ENCODE measurements around the gene RNFT2.
"Not testable (repeated sequence)": the region's sequence is repeated elsewhere in the genome, so short reads cannot be mapped to it uniquely, and the experiment has no call there.

RNFT2 gene

DNA sequence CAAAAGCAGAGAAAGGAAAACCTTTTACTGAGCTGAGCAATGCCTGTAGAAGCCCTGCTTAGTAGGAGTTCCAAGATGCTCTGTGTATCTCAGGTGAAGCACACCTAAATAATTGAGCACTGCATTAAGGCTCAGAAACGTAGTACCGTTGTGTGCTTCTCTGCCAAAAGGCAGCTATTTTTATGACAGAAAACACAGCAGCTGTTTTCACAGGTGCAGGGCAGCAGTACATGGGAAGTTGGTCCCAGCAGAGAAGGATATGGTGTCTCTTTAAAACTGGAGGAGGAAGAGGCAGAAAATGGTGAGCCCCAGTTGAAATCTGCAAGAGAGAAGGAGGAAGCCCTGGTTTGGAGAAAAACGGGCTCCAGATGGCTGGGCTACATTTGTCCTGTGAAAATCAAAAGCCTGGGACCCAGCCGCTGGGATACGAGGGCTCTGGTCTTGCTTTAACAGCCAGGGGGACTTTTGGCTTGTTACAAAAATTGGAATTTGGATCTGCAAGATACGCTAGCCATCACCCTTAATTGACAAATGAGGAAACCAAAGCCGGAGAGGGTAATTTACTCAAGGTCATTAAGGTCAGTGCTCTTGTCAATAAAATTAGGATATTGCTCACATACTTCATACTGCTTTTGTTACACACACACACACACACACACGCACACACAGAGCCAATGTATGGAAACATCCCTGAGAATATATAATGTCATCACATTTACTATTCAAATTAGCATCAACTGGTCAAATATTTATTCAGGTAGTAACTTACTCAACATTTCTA, 27.6 kb upstream of the RNFT2 start:
- no peak for DNase-seq

GRCh38 chr12:116712458-116713303, 25.4 kb upstream of the RNFT2 start:
- DNase-seq: no peak

DNA sequence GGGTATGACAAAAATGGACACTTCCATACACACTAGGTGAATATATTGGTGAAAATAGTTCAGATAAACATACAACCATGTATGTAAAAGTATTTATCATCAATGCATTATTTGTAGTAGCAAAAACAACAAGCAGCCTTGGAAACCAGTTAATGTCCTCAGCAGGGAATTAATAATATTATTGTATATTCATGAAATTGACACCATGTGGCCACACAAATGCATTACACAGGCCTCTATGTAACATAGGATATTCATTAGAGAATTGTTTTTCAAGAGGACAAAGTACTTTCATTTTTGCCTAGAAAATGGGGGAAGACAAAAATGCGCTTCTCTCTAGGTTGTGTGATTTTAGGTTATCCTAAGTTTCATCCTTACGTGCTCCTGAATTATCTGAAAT, 24.6 kb upstream of the RNFT2 start:
- DNase-seq: no peak

DNA sequence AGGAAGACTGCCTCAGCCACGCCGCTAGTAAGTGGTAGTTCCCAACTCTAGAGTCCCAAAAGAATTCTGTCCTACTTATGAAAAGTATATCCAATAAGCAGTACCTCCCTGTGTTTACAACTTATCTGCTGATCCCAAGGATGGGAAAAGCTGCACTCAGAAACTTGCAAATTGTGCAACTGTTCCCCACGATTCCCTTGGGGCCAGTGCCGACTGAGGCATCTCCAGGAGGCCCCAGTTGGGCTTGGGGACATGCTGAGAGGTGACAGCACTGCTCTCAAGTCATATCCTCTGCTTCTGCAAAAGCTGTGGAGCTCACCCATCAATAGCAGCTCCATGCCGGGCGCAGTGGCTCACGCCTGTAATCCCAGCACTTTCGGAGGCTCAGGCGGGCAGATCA, 23.9 kb upstream of the RNFT2 start:
- no peak for DNase-seq

DNA sequence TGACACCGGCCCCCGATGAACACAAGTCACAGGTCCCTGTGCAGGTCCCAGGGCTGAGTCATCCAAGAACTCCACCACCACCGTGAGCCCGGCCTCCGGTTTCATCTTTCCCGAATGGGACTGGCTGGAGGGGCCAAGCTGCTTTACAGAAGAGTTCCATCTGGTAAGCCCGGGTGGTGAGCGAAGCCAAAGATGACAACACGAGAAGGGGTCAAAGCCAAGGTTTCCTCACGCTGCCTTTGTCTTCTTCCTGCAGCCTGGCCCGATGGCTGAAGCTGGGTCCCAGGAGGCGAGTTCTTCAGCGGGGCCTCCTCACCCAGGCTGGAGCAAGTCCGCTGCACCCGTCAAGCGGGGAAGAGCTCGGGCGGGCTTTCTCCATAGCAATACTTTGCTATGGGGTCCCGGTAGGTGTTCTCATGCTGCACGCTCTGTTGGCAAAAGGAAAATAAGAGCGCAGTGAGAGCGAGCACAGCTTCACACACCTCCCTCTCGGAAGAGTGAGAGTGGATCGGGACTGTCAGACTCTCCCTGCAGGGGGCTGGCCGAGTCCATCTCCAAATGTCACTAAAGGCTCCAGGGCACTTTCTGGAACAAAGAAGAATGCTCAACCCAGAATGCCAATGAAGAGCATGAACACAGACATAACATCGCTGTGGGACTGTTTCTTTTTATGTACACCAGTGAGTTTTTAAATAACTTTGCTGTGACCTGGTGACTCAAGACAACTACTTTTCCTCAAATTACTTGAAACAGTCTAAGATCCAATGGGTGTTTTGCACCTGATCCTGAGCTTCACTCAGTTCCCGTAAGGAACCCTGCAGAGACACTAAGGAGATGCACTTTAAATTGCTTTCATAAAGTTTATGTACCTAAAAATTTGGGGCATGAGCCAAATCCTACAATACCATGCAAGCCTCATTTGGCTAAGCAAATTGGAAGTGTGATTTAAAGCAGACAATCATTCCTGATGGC, 20.4 kb upstream of the RNFT2 start:
- no peak for DNase-seq

DNA sequence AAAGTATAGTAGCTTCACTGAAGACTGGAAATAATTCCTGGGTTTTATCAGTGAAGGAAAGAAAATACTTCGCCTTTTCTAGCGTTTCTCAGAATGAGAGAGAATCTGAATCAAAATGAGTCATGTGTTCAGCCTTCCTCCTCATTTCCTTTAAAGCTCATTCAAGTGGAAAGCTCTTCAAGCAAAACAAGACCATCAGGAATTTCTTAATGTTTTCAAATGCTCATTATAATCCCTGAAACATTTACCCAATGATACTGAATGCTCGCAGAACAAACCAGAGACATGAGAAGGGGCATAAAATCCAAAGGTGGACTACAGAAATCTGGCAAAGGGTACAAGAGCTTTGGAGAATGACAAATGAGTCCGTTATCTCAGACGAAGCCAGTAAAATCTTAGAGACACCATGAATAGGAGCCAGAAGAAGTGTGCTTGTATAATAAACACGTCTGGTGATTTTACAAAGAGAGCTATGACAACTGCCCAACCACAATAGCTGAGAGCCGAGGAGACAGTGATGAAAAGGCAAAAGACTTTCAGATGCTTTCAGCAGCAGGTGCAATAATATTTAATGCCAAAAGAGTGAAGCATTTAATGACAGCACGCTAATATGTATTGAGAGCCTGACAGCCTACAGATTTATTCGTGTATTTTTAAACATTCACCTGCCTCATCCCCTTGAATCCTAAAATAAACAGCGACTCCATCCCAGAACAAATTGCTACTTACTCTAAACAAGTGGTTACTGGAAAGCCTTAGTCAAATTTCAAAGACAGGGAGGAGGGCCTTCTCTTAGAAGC, 19.3 kb upstream of the RNFT2 start:
- no peak for DNase-seq

DNA sequence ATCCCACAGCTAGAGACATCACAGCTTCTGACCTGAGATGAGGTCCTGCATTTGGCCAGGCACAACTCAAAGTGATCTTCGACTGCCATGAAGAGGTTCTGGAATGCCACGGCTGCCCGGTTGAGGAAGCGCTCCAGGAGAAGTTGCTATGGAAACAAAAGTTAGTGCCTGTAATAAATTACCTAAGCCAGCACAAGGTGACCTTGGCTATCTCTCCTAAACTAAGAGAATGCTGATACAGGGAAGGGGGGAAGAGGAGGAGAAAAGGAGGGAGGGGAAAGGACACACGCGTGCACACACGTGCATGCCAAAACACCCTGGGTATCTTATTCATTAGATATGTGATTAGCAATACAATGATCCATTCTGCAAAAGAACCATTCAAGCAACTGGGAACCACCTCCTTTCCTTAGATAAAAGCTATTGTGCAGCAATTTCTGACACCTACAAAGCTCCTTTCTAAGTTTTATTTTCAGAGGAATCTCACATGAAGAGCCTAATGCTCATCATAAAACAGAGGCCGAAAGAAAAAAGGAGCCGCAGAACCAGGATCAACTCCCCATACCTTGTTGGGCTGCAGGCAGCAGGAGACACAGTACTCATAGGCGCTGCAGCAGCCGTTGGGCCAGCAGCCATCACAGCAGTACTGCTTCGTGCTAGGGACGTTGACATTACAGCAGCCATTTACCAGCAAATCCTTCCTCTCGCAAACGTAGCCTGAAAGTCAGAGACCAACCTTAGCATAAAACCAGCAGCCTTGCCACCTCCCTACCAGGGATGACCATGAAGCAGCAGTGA, 18.2 kb upstream of the RNFT2 start:
- DNase-seq: no peak

GRCh38 chr12:116722245-116722644, 15.9 kb upstream of the RNFT2 start:
- DNase-seq: no peak

DNA sequence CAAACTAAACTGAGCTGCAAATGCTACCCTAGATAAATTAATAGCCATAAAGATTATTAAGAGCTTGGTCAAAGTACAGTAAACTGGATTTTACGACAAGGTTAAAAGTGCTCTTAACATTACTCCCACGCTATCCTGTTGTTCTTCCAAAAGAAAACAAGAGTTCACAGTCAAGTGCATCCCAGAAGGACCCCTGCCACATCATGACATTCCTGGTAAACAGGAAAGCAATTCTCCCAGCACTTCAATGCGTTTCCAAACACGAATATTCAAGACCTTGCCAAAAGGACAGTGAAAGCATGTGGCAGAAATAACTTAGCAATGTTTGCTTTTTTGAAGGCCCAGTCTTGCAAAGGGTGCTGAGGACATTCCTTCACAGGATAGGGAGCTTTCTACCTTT, 11.4 kb upstream of the RNFT2 start:
- DNase-seq: no peak

DNA sequence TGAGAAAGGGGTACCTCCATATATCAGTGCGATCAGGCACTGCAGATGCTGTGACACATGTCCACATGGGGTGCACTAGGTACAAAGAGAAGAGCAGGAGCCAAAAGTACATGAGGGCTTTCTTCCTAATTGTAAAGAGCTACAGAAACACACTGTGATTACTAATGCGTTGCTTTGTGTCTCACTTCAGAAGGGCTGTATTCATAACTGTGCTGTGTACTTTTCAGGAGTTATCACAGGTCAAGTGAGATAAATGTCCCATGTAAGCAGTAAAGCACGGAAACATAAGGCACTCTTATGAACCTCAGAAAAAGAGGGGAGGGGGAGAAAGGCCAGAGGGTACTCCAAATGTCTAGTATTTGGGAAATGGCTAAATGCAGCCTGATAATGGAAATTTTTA, 10.9 kb upstream of the RNFT2 start:
- no peak for DNase-seq

DNA sequence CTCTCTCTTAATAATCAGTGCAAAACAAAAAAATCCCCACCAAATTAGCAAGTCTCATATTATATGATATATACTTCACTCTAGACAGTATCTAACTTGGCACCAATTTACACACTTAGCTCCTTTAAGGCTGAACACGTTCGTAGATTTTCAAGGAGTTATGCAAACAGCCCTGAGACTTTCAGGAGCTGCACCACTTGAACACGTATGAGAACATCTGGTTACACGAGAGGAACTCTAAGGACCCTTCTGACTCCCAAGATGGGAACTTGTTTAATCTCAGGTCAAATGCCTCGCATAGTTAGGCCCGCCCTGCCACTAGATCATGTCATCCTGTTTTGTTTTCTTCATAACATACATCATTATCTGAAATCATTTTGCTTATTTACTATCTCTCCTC, 10.2 kb upstream of the RNFT2 start:
- DNase-seq: no peak

- DNase-seq: no peak
These were observed 6.3 kb upstream of the RNFT2 start for GRCh38 chr12:116731801-116732200.

- no peak for DNase-seq
These were observed 3.9 kb upstream of the RNFT2 start for GRCh38 chr12:116734156-116734768.

DNA sequence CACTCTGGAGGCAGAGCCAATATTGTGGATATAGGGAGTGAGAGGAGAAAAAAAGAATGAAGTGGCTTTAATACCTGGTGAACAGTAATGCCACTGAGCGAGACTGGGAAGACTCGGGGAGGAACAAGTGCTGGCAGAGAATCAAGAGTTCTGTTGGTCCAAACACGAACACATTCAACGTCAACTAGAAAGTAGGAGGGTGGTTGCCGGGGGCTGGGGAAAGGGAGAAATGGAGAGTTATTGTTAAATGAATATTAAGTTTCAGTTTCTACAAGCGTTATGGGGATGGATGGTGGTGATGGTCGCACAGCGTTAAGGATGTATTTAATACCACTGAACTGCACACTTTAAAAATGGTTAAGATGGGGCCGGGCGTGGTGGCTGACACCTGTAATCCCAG, 3.0 kb upstream of the RNFT2 start:
- no peak for DNase-seq

DNA sequence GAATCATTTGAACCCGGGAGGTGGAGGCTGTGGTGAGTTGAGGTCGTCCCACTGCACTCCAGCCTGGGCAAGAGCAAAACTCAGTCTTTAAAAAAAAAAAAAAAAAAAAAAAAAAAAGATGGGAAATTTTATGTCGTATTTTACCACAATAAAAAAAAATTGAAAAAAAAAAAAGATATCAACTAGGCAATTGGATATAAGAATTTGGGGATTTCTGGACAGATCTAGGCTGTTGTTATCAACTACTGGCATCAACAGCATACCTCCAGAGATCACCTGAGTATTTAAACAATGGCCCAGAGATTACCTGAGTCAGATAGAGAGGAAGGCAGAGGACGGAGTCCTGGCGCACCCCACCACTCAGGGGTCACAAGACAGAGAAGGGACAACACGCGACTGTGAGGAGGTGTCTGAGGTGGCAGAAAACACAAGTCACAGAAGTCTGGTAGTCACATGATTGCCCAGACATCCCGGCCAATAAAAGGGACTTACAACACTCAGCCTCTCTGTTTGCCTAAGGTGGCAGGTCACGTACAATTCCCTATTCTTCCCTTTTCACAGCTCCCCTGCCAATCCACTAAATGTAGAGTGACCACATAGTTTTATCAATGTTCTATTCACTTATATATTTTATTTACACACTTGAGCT, 2.0 kb upstream of the RNFT2 start:
- no peak for DNase-seq

- DNase-seq: no peak
These were observed 947 bp upstream of the RNFT2 start for GRCh38 chr12:116736962-116737773.

DNA sequence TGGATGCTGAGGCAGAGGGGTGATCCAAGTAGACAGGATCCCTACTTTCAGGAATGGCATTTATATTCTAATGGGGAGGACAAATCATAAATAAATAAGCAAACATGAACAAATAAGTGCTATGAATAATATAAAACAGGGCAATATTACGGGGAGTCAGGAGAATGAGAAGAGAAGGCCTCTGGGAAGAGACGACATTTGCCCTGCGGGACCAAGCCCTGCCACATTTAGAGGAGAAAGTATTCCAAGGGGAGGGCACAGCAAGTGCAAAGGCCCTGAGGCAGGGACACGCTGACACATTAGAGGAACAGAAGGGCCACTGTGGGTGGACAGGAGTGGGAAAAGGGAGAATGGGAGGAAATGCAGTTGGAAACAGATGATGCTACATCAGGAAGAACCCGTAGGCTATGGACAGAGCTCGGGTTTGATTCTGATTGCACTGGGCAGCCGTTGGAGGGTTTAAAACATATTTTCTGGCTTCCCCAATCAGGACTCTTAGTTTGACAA, 1.3 kb downstream of the RNFT2 start:
- DNase-seq: no peak

DNA sequence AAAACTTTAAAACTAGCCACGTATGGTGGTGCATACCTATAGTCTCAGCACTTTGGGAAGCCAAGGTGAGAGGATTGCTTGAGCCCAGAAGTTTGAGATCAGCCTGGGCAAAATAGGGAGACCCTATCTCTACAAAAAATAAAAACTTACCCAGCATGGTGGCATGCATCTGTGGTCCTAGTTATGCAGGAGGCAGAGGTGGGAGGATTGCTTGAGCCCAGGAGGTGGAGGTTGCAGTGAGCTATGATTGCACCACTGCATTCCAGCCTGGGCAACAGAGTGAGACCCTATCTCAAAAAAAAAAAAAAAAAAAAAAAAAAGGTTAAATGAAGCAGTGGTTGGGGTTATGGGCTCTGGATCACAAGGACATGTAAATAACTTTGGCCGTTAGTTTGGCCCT, 4.7 kb downstream of the RNFT2 start:
- DNase-seq: not testable (repeated sequence)

DNA sequence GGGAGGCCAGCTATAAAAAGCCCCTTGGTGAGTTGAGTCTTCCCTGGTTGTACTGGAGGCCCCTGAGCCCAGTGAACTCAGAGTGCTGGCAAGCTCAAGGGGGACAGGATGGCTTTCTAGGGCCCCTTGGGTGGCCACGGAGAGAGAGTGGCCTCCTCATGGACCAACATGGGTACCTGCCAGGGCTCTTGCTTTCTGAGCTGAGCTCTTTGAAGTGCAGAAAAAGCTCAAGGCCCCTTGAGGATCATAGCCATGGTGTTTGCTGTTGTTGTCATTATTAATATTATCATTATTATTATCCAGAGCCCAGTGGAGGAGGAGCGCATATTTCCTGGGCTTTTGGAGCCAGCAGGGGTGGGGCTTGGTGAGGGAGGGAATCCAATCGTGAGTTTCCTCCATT, 6.7 kb downstream of the RNFT2 start:
- DNase-seq: no peak

All from central memory CD4-positive, alpha-beta T cell (primary cell).